Smooth muscle cell (in vitro differentiated cells): ENCODE data around the gene SYNE2. TPM values are rescaled to one million over a fixed set of nuclear protein-coding genes. Genes with fewer than 3 reads are reported as not detected.

Experiments used
- DNase-seq: peaks from one replicate; lab custom pipeline; 2025; ENCODE audit not compliant: unreplicated experiment; lab: John Stamatoyannopoulos, UW
- H2AFZ ChIP-seq: fragments of 200-600 bp; sonication (generic); 2 replicates; pipeline ENCODE4 v1.6.0; 2016; ENCODE audit warnings: antibody characterized with exemption, low read depth, mild to moderate bottlenecking
- H3F3A ChIP-seq: fragments of 200-600 bp; sonication (generic); 2 replicates; pipeline ENCODE4 v1.6.0; 2017; ENCODE audit warnings: antibody characterized with exemption, low read depth
- H3K27ac ChIP-seq: fragments of 200-600 bp; sonication (generic); 2 replicates; pipeline ENCODE4 v1.5.1; 2016; ENCODE audit warnings: low read depth, mild to moderate bottlenecking
- H3K27me3 ChIP-seq: fragments of 200-600 bp; sonication (generic); 2 replicates; pipeline ENCODE4 v1.6.1; 2016; ENCODE audit warnings: low read depth, mild to moderate bottlenecking
- H3K36me3 ChIP-seq: fragments of 200-600 bp; sonication (generic); 2 replicates; pipeline ENCODE4 v1.5.1; 2016; ENCODE audit warnings: low read depth
- H3K4me1 ChIP-seq: fragments of 200-600 bp; sonication (generic); 2 replicates; pipeline ENCODE4 v1.5.1; 2016; ENCODE audit warnings: low read depth
- H3K4me2 ChIP-seq: fragments of 200-600 bp; sonication (generic); 2 replicates; pipeline ENCODE4 v1.6.0; 2016; ENCODE audit warnings: mild to moderate bottlenecking
- H3K4me3 ChIP-seq: fragments of 200-600 bp; sonication (generic); 2 replicates; pipeline ENCODE4 v1.5.1; 2016; ENCODE audit warnings: mild to moderate bottlenecking
- H3K79me2 ChIP-seq: fragments of 200-600 bp; sonication (generic); 2 replicates; pipeline ENCODE4 v1.6.0; 2016; ENCODE audit warnings: low read depth, mild to moderate bottlenecking
- H3K9ac ChIP-seq: fragments of 200-600 bp; sonication (generic); 2 replicates; pipeline ENCODE4 v1.6.0; 2016; ENCODE audit warnings: low read depth
- H3K9me3 ChIP-seq: fragments of 200-600 bp; sonication (generic); replicated peaks from 2 replicates; pipeline ENCODE4 v1.5.1; 2016; ENCODE audit warnings: low read depth
- H4K20me1 ChIP-seq: fragments of 200-600 bp; sonication (generic); 2 replicates; pipeline ENCODE4 v1.6.0; 2016; ENCODE audit warnings: low read depth
- WGBS: methylation state at CpG from one replicate; pipeline ENCODE4 v1.1.7; 2016; ENCODE audit warnings: low lambda C conversion rate; 5-methylcytosine and 5-hydroxymethylcytosine counted together
- polyA plus RNA-seq: library from polyadenylated mRNA; unstranded; fragments of >200 nt; fragmentation: Nextera tagmentation; extraction: Ambion mirVana; gene quantifications from 2 replicates; pipeline ENCODE4 v1.2.1, GENCODE V29; 2016
- total RNA-seq: library from RNA; depleted of rRNA; stranded (reverse); fragments of >200 nt; gene quantifications from 2 replicates; pipeline ENCODE4 v1.2.3, GENCODE V29; 2014
- TF ChIP-seq, protein P1 (sequence below): fragments of 200-600 bp; sonication (generic); IDR thresholded peaks from 2 replicates; pipeline ENCODE4 v1.5.1; 2017; ENCODE audit warnings: borderline replicate concordance, mild to moderate bottlenecking, antibody characterized with exemption; ENCODE audit not compliant: insufficient read depth, poor library complexity, severe bottlenecking

SYNE2 gene
- total and polyA plus RNA-seq, 2 experiments from 2014 or later: 4.8 to 20.9 TPM

- Histone ChIP-seq H3K9me3 (no peaks in the 10 kb centered on the region), H3K27ac (no peak overlapping the region), H3K4me3 (no peak overlapping the region), H4K20me1 (no peaks in the 10 kb centered on the region), H3K4me2 (no peak overlapping the region), H3K36me3 (no peaks in the 10 kb centered on the region), H3F3A (no peaks in the 10 kb centered on the region), H2AFZ (no peak overlapping the region), H3K9ac (no peak overlapping the region), H3K27me3 (no peaks in the 10 kb centered on the region), H3K79me2 (no peaks in the 10 kb centered on the region), H3K4me1 (no peaks in the 10 kb centered on the region)
- TF ChIP-seq, protein P1, sequence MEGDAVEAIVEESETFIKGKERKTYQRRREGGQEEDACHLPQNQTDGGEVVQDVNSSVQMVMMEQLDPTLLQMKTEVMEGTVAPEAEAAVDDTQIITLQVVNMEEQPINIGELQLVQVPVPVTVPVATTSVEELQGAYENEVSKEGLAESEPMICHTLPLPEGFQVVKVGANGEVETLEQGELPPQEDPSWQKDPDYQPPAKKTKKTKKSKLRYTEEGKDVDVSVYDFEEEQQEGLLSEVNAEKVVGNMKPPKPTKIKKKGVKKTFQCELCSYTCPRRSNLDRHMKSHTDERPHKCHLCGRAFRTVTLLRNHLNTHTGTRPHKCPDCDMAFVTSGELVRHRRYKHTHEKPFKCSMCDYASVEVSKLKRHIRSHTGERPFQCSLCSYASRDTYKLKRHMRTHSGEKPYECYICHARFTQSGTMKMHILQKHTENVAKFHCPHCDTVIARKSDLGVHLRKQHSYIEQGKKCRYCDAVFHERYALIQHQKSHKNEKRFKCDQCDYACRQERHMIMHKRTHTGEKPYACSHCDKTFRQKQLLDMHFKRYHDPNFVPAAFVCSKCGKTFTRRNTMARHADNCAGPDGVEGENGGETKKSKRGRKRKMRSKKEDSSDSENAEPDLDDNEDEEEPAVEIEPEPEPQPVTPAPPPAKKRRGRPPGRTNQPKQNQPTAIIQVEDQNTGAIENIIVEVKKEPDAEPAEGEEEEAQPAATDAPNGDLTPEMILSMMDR: no peak
- WGBS: 90% methylated on average over 3 of the region's 3 CpGs
- no peak for DNase-seq
Observed at GRCh38 chr14:63949696-63950095, 96.9 kb downstream of the SYNE2 start.

DNA sequence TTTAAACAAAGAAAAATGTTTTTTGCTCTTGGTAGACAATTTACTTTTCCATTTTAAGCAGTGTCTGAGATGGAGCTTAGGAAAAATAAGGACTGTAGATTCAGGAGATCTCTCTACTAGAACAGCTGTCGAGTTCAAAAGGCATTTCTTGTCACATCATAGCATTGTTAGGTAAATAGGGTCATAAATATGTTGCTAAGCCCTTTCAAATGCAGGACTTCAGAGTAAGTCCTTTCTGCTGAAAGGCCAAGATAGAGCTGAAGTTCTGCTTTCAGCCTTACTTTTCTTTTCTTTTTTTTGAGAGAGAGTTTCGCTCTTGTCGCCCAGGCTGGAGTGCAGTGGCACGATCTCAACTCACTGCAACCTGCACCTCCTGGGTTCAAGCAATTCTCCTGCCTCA is 98.2 kb downstream of the SYNE2 start:
- Histone ChIP-seq H3F3A (no peaks in the 10 kb centered on the region), H3K79me2 (no peaks in the 10 kb centered on the region), H4K20me1 (no peaks in the 10 kb centered on the region), H3K9me3 (no peaks in the 10 kb centered on the region), H3K27me3 (no peaks in the 10 kb centered on the region), H3K4me2 (no peak overlapping the region), H3K4me1 (no peaks in the 10 kb centered on the region), H3K9ac (no peak overlapping the region), H2AFZ (no peak overlapping the region), H3K27ac (no peak overlapping the region), H3K36me3 (no peaks in the 10 kb centered on the region), H3K4me3 (no peak overlapping the region)
- no peak for DNase-seq
- TF ChIP-seq, protein P1: no peak
- 79% methylated on average over 4 of the region's 4 CpGs for WGBS

GRCh38 chr14:63951429-63951828 is 98.6 kb downstream of the SYNE2 start:
- WGBS: 87% methylated on average over 4 of the region's 4 CpGs
- Histone ChIP-seq H2AFZ (no peak overlapping the region), H3K9ac (no peak overlapping the region)

More at GRCh38 chr14:63951429-63951828, 98.6 kb downstream of the SYNE2 start:
- Histone ChIP-seq H3K4me2 (no peak overlapping the region), H3K4me1 (no peaks in the 10 kb centered on the region), H3K27ac (no peak overlapping the region), H3K27me3 (no peaks in the 10 kb centered on the region), H3K79me2 (no peaks in the 10 kb centered on the region), H3K9me3 (no peaks in the 10 kb centered on the region), H3K4me3 (no peak overlapping the region), H3F3A (no peaks in the 10 kb centered on the region), H3K36me3 (no peaks in the 10 kb centered on the region), H4K20me1 (no peaks in the 10 kb centered on the region)
- TF ChIP-seq, protein P1: no peak
- DNase-seq: no peak
